ENCODE measurements around the gene CASZ1.

Gene CASZ1

GRCh38 chr1:10724948-10725847, 71.2 kb downstream of the CASZ1 start:
- no peak for DNase-seq (ENCODE audit: low read depth)

- DNase-seq (ENCODE audit: low read depth) = no peak
Measured at GRCh38 chr1:10724511-10724910, 71.9 kb downstream of the CASZ1 start.

GRCh38 chr1:10724052-10724494, 72.4 kb downstream of the CASZ1 start:
- no peak for DNase-seq (ENCODE audit: low read depth)

- no peak for DNase-seq (ENCODE audit: low read depth)
Measured at GRCh38 chr1:10723317-10723716, 73.1 kb downstream of the CASZ1 start.

- DNase-seq (ENCODE audit: low read depth) = no peak
Measured at GRCh38 chr1:10722803-10723202, 73.6 kb downstream of the CASZ1 start.

- DNase-seq (ENCODE audit: low read depth) = no peak
Measured at GRCh38 chr1:10721381-10722321, 74.8 kb downstream of the CASZ1 start.

GRCh38 chr1:10720635-10721034, 75.8 kb downstream of the CASZ1 start:
- no peak for DNase-seq (ENCODE audit: low read depth)

- no peak for DNase-seq (ENCODE audit: low read depth)
Measured at GRCh38 chr1:10718083-10718415, 78.4 kb downstream of the CASZ1 start.

GRCh38 chr1:10717296-10718082, 79.0 kb downstream of the CASZ1 start:
- DNase-seq (ENCODE audit: low read depth) = no peak

- no peak for DNase-seq (ENCODE audit: low read depth)
Measured at GRCh38 chr1:10716840-10717239, 79.6 kb downstream of the CASZ1 start.

- DNase-seq (ENCODE audit: low read depth) = no peak
Measured at GRCh38 chr1:10714337-10715114, 81.9 kb downstream of the CASZ1 start.

- no peak for DNase-seq (ENCODE audit: low read depth)
Measured at GRCh38 chr1:10713614-10714013, 82.8 kb downstream of the CASZ1 start.

GRCh38 chr1:10712568-10713362, 83.7 kb downstream of the CASZ1 start:
- no peak for DNase-seq (ENCODE audit: low read depth)

- DNase-seq (ENCODE audit: low read depth) = no peak
Measured at GRCh38 chr1:10710489-10710888, 86.0 kb downstream of the CASZ1 start.

GRCh38 chr1:10709646-10710045, 86.8 kb downstream of the CASZ1 start:
- no peak for DNase-seq (ENCODE audit: low read depth)

- no peak for DNase-seq (ENCODE audit: low read depth)
Measured at GRCh38 chr1:10709165-10709564, 87.3 kb downstream of the CASZ1 start.

- DNase-seq (ENCODE audit: low read depth) = no peak
Measured at GRCh38 chr1:10708757-10709156, 87.7 kb downstream of the CASZ1 start.

- DNase-seq (ENCODE audit: low read depth) = no peak
Measured at GRCh38 chr1:10707208-10707607, 89.2 kb downstream of the CASZ1 start.

- DNase-seq (ENCODE audit: low read depth) = no peak
Measured at GRCh38 chr1:10706376-10706913, 90.0 kb downstream of the CASZ1 start.

GRCh38 chr1:10705953-10706352, 90.5 kb downstream of the CASZ1 start:
- no peak for DNase-seq (ENCODE audit: low read depth)
